Psoas muscle (tissue), 8 donors: ENCODE results near the gene TAX1BP3. TPM values are rescaled to one million over a fixed set of nuclear protein-coding genes. Genes with fewer than 3 reads are reported as not detected.
A peak's percentile ranks its signal among the peaks of the same experiment; 100 is the strongest.

Experiments used
- ATAC-seq, 4 donors: fragments of 200-7000 bp; cut with Tn5 transposase; one replicate each; pipeline ENCODE4 v1.9.1; 2020; ENCODE audit warnings: moderate library complexity in 3 of 4, mild to moderate bottlenecking in 2 of 4
- DNase-seq, 2 donors: peaks; one replicate each; pipeline ENCODE4 v3.0.0-alpha.2; 2020
- H3K27ac ChIP-seq: fragments of 200-600 bp; one replicate; pipeline ENCODE4 v1.8.0; 2022
- H3K27me3 ChIP-seq, 3 donors: fragments of 200-600 bp in 1 of 3; one replicate each; pipeline versions ENCODE4 v1.6.1 to v1.8.0; 2013 to 2022; ENCODE audit warnings: low read length in 2 of 3, mild to moderate bottlenecking in 2 of 3, moderate library complexity in 1 of 3; ENCODE audit not compliant: insufficient read depth in 3 of 3
- H3K36me3 ChIP-seq, 2 donors: fragments of 200-600 bp in 1 of 2; one replicate each; pipeline versions ENCODE4 v1.6.1 to v1.8.0; 2013 to 2022; ENCODE audit warnings: low read depth in 1 of 2, mild to moderate bottlenecking in 1 of 2, moderate library complexity in 1 of 2; ENCODE audit not compliant: insufficient read depth in 1 of 2
- H3K4me1 ChIP-seq: fragments of 200-600 bp; one replicate; pipeline ENCODE4 v1.8.0; 2022
- H3K4me3 ChIP-seq: fragments of 200-600 bp; one replicate; pipeline ENCODE4 v1.8.0; 2022; ENCODE audit warnings: mild to moderate bottlenecking
- H3K9me3 ChIP-seq: fragments of 200-600 bp; one replicate; pipeline ENCODE4 v1.8.0; 2022
- WGBS, 3 donors: extraction: QIAGEN DNeasy Blood & Tissue Kit; methylation state at CpG; one replicate each; pipeline versions ENCODE4 v1.1.6 to v1.1.7; 2013; 5-methylcytosine and 5-hydroxymethylcytosine counted together
- intact Hi-C, 2 donors: fragments of 100-400 bp; cut with DNase I; formaldehyde crosslinking; loops; one replicate each; pipeline versions ENCODE4 v1.11.0 to v1.14.2; 2022
- polyA plus RNA-seq, 3 donors: library from polyadenylated mRNA; stranded (reverse); fragments of 200-250 nt; gene quantifications; one replicate each; pipeline ENCODE4 v1.2.3, GENCODE V29; 2013
- total RNA-seq, 4 donors: library from RNA; stranded (reverse); fragmentation: NEBNext Ultra II Directional in 2 of 4; extraction: Animal tissue kit (Norgen Biotek cat#: 25700) in 2 of 4; gene quantifications; one replicate each; pipeline versions ENCODE4 v1.2.1 to v1.2.4, GENCODE V29; 2021 to 2023
- TF ChIP-seq, protein P1 (sequence below): fragments of 200-600 bp; IDR thresholded peaks from one replicate; pipeline ENCODE4 v1.8.0; 2022; ENCODE audit warnings: antibody characterized with exemption
- donor health status: healthy with polysubstance abuse.
- donor health status: DM: no; HTN: no; CAD: no; lungs with moderate emphysema.
- donor health status: Bipolar disorder and iron deficiency.
- donor health status: healthy.
- donor health status: DM: yes; HTN: yes; CAD: no.
- donor health status: DM: no; HTN: no; CAD: no.
- donor health status: DM: no; HTN: no; CAD: no.
- donor health status: DM: yes; HTN: yes; CAD: no.

The TAX1BP3 gene
- total and polyA plus RNA-seq, 7 donors: 20.4 to 75.7 (median 23.9) TPM

DNA sequence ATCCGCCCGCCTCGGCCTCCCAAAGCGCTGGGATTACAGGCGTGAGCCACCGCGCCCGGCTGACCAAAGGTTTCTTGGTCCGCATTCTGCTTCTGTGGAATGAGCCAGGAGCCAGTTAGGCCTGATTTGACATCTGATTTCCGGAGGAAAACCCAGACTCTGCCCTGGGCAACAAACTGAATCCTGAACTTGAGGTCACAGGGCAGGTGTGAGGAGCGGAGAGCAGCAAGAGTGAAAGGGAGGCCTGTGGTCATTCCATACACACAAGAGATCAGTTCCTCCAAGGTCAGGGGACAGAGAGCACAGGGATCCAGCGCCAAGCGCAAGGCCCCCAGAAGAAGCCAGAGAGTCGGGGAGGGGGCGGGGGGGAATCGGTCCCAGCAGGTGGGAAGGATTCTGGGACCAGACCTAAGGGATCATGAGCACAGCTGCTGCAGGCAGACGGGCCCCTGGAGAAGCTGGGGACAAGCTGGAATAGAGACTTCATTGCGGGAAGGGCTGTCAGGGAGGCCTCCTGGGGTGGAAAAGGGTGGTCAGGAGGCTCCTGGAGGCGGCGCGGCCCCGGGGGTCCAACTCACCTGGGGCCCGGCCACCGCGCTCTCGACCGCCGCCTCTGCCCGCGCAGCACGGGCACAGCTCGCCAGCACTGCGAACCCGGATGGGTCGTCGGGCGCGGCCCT, 32.8 kb downstream of the TAX1BP3 start:
- ATAC-seq (peak in 3 of 4 donors; percentile 0 to 11 (median 1)), DNase-seq (no peak)
- Histone ChIP-seq H3K36me3 (peaks cover 0 to 28% of the 10 kb centered on the region in 2 donors), H3K4me3 (peak overlapping the region; percentile 78), H3K4me1 (peaks cover 26% of the 10 kb centered on the region), H3K9me3 (no peaks in the 10 kb centered on the region), H3K27me3 (no peaks in the 10 kb centered on the region), H3K27ac (peak overlapping the region; percentile 94)
- TF ChIP-seq, protein P1, sequence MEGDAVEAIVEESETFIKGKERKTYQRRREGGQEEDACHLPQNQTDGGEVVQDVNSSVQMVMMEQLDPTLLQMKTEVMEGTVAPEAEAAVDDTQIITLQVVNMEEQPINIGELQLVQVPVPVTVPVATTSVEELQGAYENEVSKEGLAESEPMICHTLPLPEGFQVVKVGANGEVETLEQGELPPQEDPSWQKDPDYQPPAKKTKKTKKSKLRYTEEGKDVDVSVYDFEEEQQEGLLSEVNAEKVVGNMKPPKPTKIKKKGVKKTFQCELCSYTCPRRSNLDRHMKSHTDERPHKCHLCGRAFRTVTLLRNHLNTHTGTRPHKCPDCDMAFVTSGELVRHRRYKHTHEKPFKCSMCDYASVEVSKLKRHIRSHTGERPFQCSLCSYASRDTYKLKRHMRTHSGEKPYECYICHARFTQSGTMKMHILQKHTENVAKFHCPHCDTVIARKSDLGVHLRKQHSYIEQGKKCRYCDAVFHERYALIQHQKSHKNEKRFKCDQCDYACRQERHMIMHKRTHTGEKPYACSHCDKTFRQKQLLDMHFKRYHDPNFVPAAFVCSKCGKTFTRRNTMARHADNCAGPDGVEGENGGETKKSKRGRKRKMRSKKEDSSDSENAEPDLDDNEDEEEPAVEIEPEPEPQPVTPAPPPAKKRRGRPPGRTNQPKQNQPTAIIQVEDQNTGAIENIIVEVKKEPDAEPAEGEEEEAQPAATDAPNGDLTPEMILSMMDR: no peak
- intact Hi-C loops: no loop called here
- WGBS, 3 donors: 13 to 20% (median 15%) methylated on average over 24 to 37 of the region's 38 CpGs

DNA sequence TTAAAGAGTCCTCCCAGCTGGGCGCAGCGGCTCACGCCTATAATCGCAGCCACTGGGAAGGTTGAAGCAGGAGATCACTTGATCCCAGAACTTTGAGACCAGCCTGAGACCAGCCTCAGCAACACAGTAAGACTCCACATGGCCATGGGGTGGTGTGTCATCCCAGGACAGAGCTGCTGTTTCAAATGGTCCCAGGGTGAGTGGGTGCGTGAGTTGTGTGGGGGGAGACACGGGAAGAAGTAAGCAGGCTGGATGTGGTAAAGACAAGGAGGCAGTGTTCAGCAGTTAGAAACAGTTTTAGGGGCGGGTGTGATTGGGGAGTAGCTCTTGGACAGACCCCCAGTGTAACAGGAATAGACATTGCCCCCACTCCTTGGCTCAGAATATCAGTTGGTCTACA, 36.1 kb downstream of the TAX1BP3 start:
- peaks cover 8% of the 10 kb centered on the region for H3K4me1 ChIP-seq
- no peaks in the 10 kb centered on the region for H3K27me3 ChIP-seq
- no peak overlapping the region for H3K27ac ChIP-seq
- H3K4me3 ChIP-seq: no peak overlapping the region
- no peaks in the 10 kb centered on the region for H3K9me3 ChIP-seq
- intact Hi-C loops: no loop called here
- TF ChIP-seq, protein P1: no peak
- WGBS, 3 donors: 94 to 98% (median 97%) methylated on average over 7 of the region's 7 CpGs
- no peak for DNase-seq
- H3K36me3 ChIP-seq: peaks cover 0 to 45% of the 10 kb centered on the region in 2 donors
- no peak for ATAC-seq

DNA sequence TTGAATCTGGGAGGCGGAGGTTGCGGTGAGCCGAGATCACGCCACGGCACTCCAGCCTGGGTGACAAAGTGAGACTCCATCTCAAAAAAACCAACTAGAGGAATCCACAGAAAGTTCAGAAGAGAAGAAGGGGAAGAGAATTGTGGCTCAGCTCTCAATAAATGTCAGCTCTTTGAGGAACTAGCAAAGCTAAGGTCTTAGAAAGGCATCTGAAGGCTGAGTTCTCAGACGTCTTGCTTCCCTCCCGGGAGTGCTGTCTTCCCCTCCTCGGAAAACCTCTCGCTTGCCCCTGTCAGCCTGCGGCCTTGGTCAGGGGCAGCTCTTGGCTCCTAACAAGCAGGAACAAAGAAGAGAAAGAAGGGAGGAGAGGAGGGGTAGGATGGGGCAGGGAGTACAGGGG, 37.6 kb downstream of the TAX1BP3 start:
- TF ChIP-seq, protein P1: no peak
- WGBS, 3 donors: 83 to 86% (median 84%) methylated on average over 10 of the region's 10 CpGs
- peaks cover 7% of the 10 kb centered on the region for H3K4me1 ChIP-seq
- H3K9me3 ChIP-seq: no peaks in the 10 kb centered on the region
- H3K27me3 ChIP-seq: no peaks in the 10 kb centered on the region
- H3K4me3 ChIP-seq: no peak overlapping the region
- no peak for ATAC-seq
- no peak overlapping the region for H3K27ac ChIP-seq
- intact Hi-C loops: no loop called here
- H3K36me3 ChIP-seq: peaks cover 0 to 56% of the 10 kb centered on the region in 2 donors
- no peak for DNase-seq

DNA sequence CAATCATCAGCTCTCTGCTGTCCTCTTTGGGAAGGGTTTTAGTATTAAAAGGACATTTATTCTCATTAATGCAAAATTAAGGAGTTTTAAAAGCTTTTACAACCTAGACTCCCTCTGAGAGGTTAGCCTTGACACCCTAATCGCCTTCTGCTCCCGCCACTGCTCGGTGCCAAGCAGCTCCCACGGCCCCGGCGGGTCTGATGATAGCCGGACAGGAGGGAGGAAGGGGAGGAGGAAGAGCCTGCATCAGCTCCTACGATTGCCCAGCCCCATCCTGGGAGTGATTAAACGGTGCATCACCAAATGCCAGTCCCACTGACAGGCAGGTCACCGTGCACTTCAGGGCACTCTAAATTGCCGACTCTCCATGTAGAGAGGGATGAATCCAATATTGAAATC, 40.6 kb downstream of the TAX1BP3 start:
- no peak overlapping the region for H3K27ac ChIP-seq
- TF ChIP-seq, protein P1: no peak
- WGBS, 3 donors: 63 to 81% (median 75%) methylated on average over 10 to 11 of the region's 11 CpGs

More for the DNA sequence above, 40.6 kb downstream of the TAX1BP3 start:
- H3K9me3 ChIP-seq: no peaks in the 10 kb centered on the region
- H3K4me1 ChIP-seq: no peaks in the 10 kb centered on the region
- DNase-seq (no peak), ATAC-seq (no peak)
- H3K27me3 ChIP-seq: no peaks in the 10 kb centered on the region
- intact Hi-C loops: no loop called here
- H3K4me3 ChIP-seq: no peak overlapping the region
- H3K36me3 ChIP-seq: peaks cover 5 to 79% of the 10 kb centered on the region in 2 donors
